Activated CD4-positive, alpha-beta memory T cell treated with anti-CD3 and anti-CD28 coated beads for 36 hours (primary cell): Measurements from ENCODE around the gene TNFRSF13B. TPM values are rescaled to one million over a fixed set of nuclear protein-coding genes. Genes with fewer than 3 reads are reported as not detected.
"Not testable (repeated sequence)": the region's sequence is repeated elsewhere in the genome, so short reads cannot be mapped to it uniquely, and the experiment has no call there.

Experiments used
- CTCF ChIA-PET: fragments of 350-600 bp; sonication (Branson Sonifier 250); formaldehyde crosslinking; loops from one replicate; lab custom pipeline; 2021; ENCODE audit warnings: antibody characterized with exemption, inconsistent platforms; lab: Charles Lee
- POLR2A ChIA-PET: fragments of 350-600 bp; sonication (Branson Sonifier 250); formaldehyde crosslinking; loops from one replicate; lab custom pipeline; 2021; ENCODE audit warnings: antibody characterized with exemption; lab: Charles Lee
- DNase-seq: peaks from one replicate; pipeline ENCODE4 v3.0.0-alpha.2; 2020
- H3K27ac Mint-ChIP-seq: one replicate; pipeline ENCODE4 v1.8.0; 2021; ENCODE audit warnings: mixed read lengths
- H3K27me3 Mint-ChIP-seq: one replicate; pipeline ENCODE4 v1.8.0; 2021; ENCODE audit warnings: mixed read lengths
- H3K36me3 Mint-ChIP-seq: one replicate; pipeline ENCODE4 v1.8.0; 2021; ENCODE audit warnings: mixed read lengths
- H3K4me1 Mint-ChIP-seq: one replicate; pipeline ENCODE4 v1.8.0; 2021; ENCODE audit warnings: low read depth, mixed read lengths
- H3K4me3 Mint-ChIP-seq: one replicate; pipeline ENCODE4 v1.8.0; 2021; ENCODE audit warnings: mild to moderate bottlenecking, mixed read lengths
- H3K9me3 Mint-ChIP-seq: one replicate; pipeline ENCODE4 v1.8.0; 2021; ENCODE audit warnings: mixed read lengths
- intact Hi-C: fragments of 100-400 bp; cut with micrococcal nuclease; formaldehyde crosslinking; loops from one replicate; pipeline ENCODE4 v1.15.1; 2023
- total RNA-seq, 2 experiments: library from RNA; stranded (reverse); gene quantifications; one replicate each; pipeline ENCODE4 v1.2.3, GENCODE V29; 2021

Gene TNFRSF13B
- total RNA-seq, 2 experiments from 2014 or later, result not detected

DNA sequence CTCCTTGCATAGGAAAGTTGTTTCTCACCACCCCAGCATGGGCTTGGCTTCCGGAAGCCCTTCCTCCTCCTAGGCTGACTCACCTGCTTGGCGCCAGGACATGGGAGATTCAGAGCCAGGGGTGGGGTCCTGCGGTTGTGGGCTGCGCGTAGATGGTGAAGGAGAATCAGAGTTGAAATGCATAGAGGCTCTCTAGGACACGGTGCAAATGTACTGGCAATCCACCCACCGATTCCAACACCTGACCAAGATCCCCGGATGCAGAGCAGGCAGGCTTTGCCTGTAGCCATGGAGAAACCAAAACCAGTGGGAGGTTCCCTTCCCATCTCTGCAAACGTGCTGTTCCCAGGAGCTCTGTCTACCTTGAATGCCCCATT is 42.8 kb upstream of the TNFRSF13B start:
- H3K4me1 Mint-ChIP-seq, result peaks cover 35% of the 10 kb centered on the region
- H3K27ac Mint-ChIP-seq, H3K9me3 Mint-ChIP-seq, H3K36me3 Mint-ChIP-seq, H3K4me3 Mint-ChIP-seq, H3K27me3 Mint-ChIP-seq, CTCF ChIA-PET, DNase-seq: not testable (repeated sequence)
- POLR2A ChIA-PET, result interaction anchor here (2.2 kb wide), 1 partner anchor 27 kb away, joined by 6 read pairs; the partner anchor contains the start of gene MPRIP
- intact Hi-C loops, result loop anchor here (10.0 kb wide), 1 partner anchor 100 kb away; no protein-coding TSS in a partner anchor

DNA sequence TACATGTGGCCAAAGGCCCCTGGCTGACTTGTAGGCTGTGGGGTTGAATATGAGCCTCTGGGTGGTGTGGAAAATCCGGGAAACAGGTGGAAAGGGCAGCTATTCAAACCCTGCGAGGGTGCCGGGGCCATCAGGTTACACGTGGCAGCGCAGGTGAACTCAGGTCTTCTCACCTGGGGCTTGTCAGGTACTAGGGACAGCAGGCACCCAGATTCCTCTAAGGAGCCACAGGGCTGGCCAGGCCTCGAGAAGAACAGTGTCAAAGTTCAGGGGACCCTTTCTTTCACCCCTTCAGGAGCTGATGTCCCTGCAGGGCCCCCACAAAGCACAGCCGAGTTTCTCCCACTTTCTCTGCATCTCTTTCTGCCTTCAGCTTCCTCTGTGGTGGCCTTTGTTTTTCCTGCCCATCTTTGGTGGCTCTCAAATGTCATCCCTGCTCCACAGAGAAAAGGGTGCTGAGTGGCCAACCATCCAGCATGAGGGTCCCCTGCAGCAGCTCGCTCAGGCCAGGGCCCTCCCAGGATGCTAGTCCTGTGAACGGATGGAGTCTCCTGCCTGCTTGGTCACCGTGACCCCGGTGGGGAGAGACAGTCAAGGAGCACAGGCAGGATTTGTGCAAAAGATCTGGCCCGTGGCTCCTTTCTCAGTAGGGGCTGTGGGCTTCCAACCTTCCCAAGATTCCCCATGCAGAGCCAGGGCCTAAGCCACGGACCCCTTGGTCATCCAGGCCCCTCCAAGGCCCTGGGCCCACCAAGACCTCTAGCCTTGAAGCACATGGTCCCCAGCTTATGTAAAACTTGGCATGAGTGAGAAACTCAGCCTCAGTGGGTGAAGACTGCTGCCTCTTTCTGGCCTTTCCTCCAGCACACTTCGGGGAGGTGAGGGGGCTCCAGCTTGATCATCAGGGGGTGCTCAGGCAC is 42.2 kb upstream of the TNFRSF13B start:
- H3K4me3 Mint-ChIP-seq, DNase-seq, H3K9me3 Mint-ChIP-seq, CTCF ChIA-PET, H3K36me3 Mint-ChIP-seq, H3K27ac Mint-ChIP-seq, POLR2A ChIA-PET, H3K27me3 Mint-ChIP-seq: not testable (repeated sequence)
- intact Hi-C loops, result loop anchor here (10.0 kb wide), 1 partner anchor 101 kb away; no protein-coding TSS in a partner anchor
- H3K4me1 Mint-ChIP-seq, result peaks cover 35% of the 10 kb centered on the region

DNA sequence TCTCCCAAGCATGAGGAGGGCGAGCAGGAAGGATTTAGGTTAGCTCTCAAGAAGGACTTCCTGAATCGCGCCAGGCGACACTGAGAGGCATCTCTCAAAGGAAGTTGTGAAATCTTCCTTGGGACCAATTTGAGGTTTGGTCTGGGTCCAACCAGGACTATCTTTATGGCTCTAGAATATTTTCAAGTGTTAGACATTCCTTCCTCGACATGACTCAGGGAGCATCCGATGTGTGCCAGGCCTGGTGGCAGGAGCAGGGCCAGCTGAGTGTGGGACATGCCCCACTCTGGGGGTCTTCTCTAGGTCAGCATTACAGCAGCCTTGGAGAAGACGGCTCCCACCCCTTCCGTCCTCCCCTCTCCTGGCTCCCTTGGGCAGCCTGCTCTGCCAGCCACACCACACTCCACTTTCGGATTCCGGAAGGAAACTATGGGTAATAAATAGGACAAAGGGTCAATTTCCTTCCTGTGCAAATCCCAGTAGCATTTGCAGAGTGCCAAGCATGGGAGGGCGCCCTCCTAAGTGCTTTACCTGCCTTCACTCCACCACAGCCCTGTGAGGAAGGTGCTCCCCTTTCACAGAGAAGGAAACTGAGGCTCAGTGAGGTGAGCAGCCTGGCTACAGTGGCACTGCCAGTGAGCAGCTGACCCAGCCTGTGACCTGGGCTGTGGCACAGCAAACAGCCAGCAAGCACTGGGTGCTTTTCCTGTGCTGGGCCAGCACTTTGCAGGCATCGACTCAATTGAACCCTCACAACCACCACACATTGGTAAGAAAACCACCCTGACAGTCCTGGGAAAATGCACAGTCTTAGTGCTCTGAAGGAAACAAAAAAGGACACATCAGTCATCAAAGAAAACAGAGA is 39.4 kb upstream of the TNFRSF13B start:
- CTCF ChIA-PET, H3K27me3 Mint-ChIP-seq, POLR2A ChIA-PET, H3K9me3 Mint-ChIP-seq, DNase-seq, H3K36me3 Mint-ChIP-seq, H3K4me3 Mint-ChIP-seq, H3K27ac Mint-ChIP-seq: not testable (repeated sequence)
- intact Hi-C loops, result loop anchor here (10.0 kb wide), 1 partner anchor 104 kb away; no protein-coding TSS in a partner anchor
- peaks cover 17% of the 10 kb centered on the region for H3K4me1 Mint-ChIP-seq

DNA sequence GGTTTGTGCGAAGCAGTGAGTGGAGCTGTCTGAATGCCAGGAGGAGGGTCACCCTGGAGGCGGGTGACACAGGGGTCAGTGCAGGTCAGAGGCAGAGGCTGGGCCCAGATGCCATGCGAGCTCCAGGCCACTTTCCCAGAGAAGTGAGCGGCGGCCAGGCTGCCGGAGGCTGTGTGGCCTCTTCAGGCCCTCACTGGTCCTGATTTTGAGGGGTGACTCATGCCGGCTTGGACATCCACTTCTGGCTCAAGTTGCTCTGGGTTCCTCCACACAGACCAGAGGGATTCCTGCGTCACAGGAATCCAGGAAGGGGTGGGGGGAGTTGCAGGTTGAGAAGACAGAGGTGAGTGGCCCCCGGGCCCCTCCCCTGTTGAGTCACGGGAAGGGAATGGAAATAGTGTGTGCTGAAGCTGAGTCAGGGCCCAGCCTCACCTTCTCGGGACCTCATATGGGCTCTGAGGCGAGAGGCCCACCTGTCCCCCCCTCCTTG is 38.7 kb upstream of the TNFRSF13B start:
- H3K9me3 Mint-ChIP-seq, POLR2A ChIA-PET, H3K36me3 Mint-ChIP-seq: not testable (repeated sequence)

DNA sequence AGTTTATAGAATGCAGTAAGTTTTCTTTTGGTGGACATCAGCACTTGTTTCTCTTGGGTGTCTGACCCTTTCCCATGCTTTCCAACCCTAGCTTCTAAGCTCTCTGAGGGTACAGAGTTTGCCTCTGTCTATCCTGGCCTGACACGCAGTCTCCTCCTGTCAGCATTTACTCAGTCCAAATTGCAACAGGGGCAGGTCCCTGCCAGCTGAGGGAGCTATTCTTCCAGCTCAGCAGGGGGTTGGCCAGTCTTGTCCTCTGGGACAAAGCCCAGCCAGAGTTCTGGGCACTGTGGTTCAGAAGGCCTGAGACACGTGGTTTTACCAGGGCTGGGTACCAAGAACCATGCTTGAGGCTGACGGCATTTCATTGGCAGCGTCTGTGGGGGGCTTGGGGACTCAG is 38.1 kb upstream of the TNFRSF13B start:
- DNase-seq, H3K36me3 Mint-ChIP-seq, H3K27ac Mint-ChIP-seq, H3K27me3 Mint-ChIP-seq, CTCF ChIA-PET, H3K4me3 Mint-ChIP-seq, H3K4me1 Mint-ChIP-seq, POLR2A ChIA-PET, H3K9me3 Mint-ChIP-seq: not testable (repeated sequence)
- intact Hi-C loops, result loop anchor here (10.0 kb wide), 1 partner anchor 105 kb away; no protein-coding TSS in a partner anchor

More for the DNA sequence above, 38.7 kb upstream of the TNFRSF13B start:
- peaks cover 10% of the 10 kb centered on the region for H3K4me1 Mint-ChIP-seq
- H3K27ac Mint-ChIP-seq, DNase-seq, H3K4me3 Mint-ChIP-seq, H3K27me3 Mint-ChIP-seq, CTCF ChIA-PET: not testable (repeated sequence)
- intact Hi-C loops, result loop anchor here (10.0 kb wide), 1 partner anchor 104 kb away; no protein-coding TSS in a partner anchor

DNA sequence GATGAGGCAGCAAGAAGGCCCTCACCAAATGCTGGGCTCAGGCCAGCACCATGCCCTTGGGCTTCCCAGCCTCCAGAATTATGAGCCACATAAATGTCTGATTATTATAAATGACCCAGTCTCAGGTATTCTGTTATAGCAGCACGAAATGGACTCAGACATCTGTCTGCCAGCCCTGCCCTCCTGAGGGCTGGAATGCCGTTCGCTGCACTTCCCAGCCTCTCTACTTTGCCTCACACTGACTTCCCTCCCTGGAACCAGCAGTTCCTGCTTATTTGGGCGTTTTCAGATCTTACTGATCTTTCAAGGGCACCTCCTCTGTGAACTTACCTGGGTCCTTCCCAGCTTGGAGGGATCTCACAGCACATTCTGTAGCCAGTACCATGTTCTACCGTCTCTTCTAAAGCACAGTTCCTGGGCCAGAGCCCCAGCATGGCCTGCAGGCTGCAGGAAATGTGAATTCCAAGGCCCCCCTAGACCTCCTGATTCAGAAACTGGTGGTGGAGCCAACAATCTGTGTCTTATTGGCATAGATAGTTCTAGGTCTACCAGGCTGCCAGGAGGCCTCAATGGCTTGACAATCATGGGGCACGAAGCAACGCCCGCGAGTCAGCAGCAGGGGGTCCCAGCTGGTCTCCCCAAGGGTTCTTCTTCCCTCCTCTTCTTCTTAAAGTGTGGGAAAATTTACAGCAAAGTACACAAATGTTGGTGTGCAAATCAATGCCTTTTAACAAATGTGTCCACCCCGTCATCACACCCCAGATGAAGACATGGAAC is 36.9 kb upstream of the TNFRSF13B start:
- CTCF ChIA-PET, POLR2A ChIA-PET, H3K4me3 Mint-ChIP-seq, H3K36me3 Mint-ChIP-seq, intact Hi-C loops, DNase-seq, H3K27ac Mint-ChIP-seq, H3K27me3 Mint-ChIP-seq, H3K9me3 Mint-ChIP-seq, H3K4me1 Mint-ChIP-seq: not testable (repeated sequence)

DNA sequence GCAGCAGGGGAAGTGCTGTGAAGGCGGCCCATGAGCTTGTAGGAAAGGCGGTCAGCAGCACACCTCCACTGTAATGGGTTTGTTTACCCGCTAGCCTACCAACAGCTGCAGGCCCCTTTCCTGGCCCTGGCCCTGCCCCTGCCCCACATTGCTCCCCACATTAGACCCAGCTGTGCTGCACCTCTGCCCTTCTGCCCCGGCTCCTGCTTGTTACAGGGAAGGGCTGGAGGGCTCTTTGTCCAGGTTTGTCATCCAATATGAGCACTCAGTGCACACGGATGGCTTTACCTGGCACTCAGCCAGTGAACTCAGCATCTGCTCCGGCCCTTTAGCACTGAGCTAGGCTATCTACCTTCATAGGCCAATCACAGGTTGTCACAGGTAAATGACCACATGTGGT is 36.0 kb upstream of the TNFRSF13B start:
- DNase-seq, H3K36me3 Mint-ChIP-seq: not testable (repeated sequence)
- POLR2A ChIA-PET, result interaction anchor here (0.6 kb wide), 2 partner anchors 152 to 498 kb away, joined by 3 to 4 read pairs; no protein-coding TSS in a partner anchor

DNA sequence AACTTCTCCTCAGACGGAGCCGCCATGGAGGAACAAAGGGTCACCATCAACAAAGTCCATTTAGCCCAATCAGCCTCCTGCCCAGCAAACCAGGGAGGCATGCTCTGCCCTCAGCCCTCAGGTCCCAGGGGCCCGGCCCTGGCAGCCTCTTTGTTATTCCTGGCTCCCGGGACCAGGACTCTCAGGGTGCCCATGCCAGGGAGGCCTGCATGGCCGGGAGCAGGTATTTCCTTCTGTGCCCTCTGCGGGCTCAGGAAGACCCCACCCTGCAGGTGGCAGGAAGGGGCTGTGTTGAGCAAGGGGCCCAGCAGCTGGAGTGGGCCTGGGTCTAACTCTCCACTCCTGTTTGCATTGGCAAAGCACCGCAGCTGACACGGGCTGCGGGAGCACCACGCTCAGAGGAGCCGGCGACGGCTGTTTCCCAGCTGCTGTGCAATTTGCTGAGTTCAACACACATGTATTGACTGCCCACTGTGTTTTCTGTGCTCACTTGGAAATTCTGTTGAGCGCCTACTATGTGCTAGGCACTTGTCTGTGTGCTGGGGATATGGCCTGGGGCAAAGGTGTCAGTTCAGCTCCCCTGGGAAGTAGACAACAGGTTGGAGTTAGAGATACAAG is 33.2 kb upstream of the TNFRSF13B start:
- H3K27ac Mint-ChIP-seq, DNase-seq, H3K27me3 Mint-ChIP-seq, H3K4me1 Mint-ChIP-seq, H3K36me3 Mint-ChIP-seq, CTCF ChIA-PET, H3K9me3 Mint-ChIP-seq, H3K4me3 Mint-ChIP-seq, POLR2A ChIA-PET: not testable (repeated sequence)
- intact Hi-C loops, result loop anchor here (5.0 kb wide), 2 partner anchors 142 to 202 kb away; partner anchors contain the start of gene PLD6

More for the DNA sequence above, 36.0 kb upstream of the TNFRSF13B start:
- H3K27ac Mint-ChIP-seq, H3K27me3 Mint-ChIP-seq, intact Hi-C loops, H3K9me3 Mint-ChIP-seq, H3K4me3 Mint-ChIP-seq, H3K4me1 Mint-ChIP-seq: not testable (repeated sequence)
- CTCF ChIA-PET, result interaction anchor here (0.6 kb wide), 1 partner anchor 162 kb away, joined by 3 read pairs; no protein-coding TSS in a partner anchor

DNA sequence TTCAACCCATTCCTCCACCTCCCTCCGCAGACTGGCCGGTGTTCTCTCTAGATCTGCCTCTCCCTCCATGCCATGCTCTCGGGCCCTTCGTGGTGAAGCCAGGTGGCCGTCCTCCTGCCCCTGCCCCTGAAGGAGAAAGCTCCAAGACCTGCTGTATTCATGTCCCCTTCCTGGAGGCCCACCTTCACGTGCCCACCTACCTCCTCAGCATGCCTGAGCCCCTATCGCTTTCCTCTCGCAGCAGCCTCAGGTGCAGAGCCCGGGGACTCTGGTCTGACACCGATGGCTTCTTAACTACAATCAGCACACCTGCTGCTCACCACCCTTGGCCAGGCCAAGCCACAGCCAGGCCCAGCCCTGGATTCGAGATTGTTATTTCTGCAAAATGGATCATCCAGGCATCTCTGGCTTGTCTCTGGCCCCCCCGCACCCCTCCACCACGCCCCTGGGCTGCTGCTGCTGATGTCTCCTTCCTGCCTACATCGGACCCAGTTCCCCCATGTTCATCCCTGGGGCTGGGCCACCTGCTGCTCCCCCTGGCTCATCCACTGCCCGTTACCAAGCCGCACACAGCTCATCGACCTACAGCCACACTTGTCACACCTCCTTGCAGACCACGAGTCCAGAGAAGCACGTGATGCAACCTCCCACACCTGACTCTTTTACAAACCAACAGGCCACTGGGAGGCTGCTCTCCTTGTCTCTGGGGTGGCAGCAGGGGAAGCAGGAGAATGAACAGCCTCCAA is 32.5 kb upstream of the TNFRSF13B start:
- Mint-ChIP-seq H3K27me3 (no peaks in the 10 kb centered on the region), H3K36me3 (no peaks in the 10 kb centered on the region), H3K9me3 (no peaks in the 10 kb centered on the region), H3K4me3 (no peak overlapping the region), H3K27ac (no peak overlapping the region), H3K4me1 (no peaks in the 10 kb centered on the region)
- ChIA-PET CTCF (no interaction called here), POLR2A (no interaction called here)
- no peak for DNase-seq
- intact Hi-C loops, result loop anchor here (5.0 kb wide), 2 partner anchors 143 to 203 kb away; partner anchors contain the start of gene PLD6

DNA sequence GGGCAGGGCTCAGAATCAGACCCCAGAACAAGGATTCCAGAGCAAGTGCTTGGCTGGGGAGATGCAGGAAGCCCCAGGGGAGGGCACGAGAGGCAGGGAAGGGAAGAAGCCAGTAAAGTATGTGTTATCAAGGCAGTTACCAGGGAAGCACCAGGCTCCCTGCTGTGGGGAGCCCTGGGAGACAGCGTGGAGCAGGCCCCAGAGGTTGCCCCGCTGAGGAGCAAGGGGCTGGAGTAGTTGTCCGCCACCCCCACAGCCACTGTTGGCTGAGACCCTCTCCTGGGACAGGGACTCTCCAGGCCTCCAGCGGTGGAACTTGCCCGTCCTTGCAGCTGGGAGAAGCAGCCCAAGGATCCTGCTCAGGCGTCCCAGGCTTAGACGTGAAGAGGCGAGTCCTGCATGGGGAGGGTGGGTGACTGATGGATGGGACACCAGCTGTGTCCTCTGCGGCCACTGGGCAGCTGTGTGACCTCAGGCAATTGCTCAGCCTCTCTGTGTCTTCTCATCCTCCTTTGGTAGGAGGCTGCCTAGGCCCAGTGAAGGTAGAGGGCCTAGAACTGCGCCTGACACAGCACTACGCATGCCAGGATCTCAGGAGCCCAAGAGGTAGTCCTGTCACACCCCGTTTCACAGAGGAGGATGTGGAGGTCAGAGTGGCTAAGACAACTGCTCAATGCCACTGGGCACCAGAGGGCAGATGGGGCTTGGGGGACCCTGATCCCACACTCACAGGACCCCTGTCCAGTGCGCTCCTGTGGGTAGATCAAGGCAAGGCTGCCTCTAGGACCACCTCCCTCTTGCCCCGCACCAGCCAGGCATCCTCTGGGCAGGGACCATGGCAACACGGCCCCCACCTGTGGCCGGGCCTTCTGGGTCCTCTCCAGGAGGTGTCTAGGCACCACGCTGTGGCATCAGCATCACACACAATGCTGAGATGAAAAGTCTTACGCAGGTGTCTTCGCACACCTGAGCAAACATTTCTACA is 31.1 kb upstream of the TNFRSF13B start:
- H3K4me3 Mint-ChIP-seq, H3K9me3 Mint-ChIP-seq, H3K27me3 Mint-ChIP-seq, POLR2A ChIA-PET, CTCF ChIA-PET, H3K27ac Mint-ChIP-seq, H3K36me3 Mint-ChIP-seq, DNase-seq, H3K4me1 Mint-ChIP-seq: not testable (repeated sequence)
- intact Hi-C loops, result loop anchor here (5.0 kb wide), 2 partner anchors 144 to 204 kb away; partner anchors contain the start of gene PLD6
